AG04450 (cell line): ENCODE results near the gene TPMT. TPM values are rescaled to one million over a fixed set of nuclear protein-coding genes. Genes with fewer than 3 reads are reported as not detected.

ENCODE experiments used
- CTCF ChIA-PET: fragments of 300-600, 350-600 bp; formaldehyde crosslinking; extraction: SDS; loops from one replicate; lab custom pipeline; 2022; ENCODE audit warnings: antibody characterized with exemption, inconsistent platforms; lab: Charles Lee
- POLR2A ChIA-PET: fragments of 350-600 bp; formaldehyde crosslinking; extraction: SDS; loops from one replicate; lab custom pipeline; 2021; ENCODE audit warnings: antibody characterized with exemption, inconsistent platforms; lab: Yijun Ruan, JAX
- DNase-seq: peaks from one replicate; pipeline ENCODE4 v3.0.0-alpha.2; 2011; ENCODE audit warnings: low read depth, low spot score
- H3K27ac ChIP-seq: one replicate; pipeline ENCODE4 v1.5.1; 2012; ENCODE audit warnings: low read depth, low read length, control low read depth
- H3K27me3 ChIP-seq: one replicate; pipeline ENCODE4 v1.6.0; 2012; ENCODE audit warnings: low read length; ENCODE audit not compliant: control insufficient read depth, insufficient read depth
- H3K4me3 ChIP-seq: 2 replicates; pipeline ENCODE4 v1.5.1; 2011; ENCODE audit warnings: mild to moderate bottlenecking, low read depth, low read length, control low read depth
- H3K9me3 ChIP-seq: 2 replicates; pipeline ENCODE4 v1.5.1; 2012; ENCODE audit warnings: low read length; ENCODE audit not compliant: control insufficient read depth, insufficient read depth
- CTCF ChIP-seq: IDR thresholded peaks from 2 replicates; pipeline ENCODE4 v1.5.1; 2011; ENCODE audit warnings: low read depth, low read length, control low read depth, inconsistent platforms
- polyA plus RNA-seq: library from polyadenylated mRNA; depleted of rRNA; stranded (reverse); fragments of >200 nt; gene quantifications from 2 replicates; pipeline ENCODE4 v1.2.3, GENCODE V29; 2011

Gene TPMT
- polyA plus RNA-seq, 1 experiment = 25.8 TPM

DNA sequence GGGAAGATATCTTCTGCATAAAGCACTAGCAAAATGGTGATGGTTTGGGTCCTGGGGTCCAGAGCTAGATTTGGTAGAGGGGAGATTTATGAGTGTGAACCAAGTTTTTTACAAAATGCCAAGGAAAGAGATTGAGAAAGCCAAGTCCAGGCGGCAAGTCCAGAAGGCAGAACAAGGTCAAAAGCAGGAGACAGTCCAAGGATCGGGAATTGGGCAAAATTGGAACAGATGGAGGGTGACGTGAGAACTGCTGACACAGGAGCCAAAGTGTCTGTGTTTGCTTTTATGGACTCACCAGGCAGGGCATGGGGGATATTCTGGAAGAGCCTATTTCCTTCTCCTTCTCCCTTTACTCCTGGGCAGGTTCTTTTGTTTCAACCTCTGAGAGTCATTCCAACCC is 36.5 kb downstream of the TPMT start:
- CTCF ChIA-PET = no interaction called here
- Histone ChIP-seq H3K9me3 (peaks cover 7% of the 10 kb centered on the region), H3K27me3 (no peaks in the 10 kb centered on the region), H3K4me3 (no peak overlapping the region), H3K27ac (no peak overlapping the region)
- POLR2A ChIA-PET = no interaction called here
- TF ChIP-seq CTCF = no peak
- DNase-seq = no peak

DNA sequence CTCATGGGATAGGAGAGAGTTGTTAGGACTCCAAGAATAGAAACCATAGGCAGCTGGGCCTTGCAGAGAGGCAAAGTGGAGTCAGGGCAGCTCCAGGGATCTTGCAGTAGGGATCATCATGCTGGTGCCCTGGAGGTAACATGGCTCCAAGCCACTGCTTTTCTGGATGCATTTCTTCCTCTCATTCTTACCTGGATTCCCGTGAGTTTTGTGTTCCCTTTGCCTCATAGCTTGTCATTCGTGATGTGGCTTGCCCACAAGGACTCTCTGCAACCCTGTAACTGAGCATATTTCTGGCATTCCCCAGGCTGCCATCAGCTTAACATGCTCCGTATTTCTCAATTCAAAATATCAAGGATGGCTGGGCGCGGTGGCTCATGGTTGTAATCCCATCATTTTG is 37.7 kb downstream of the TPMT start:
- POLR2A ChIA-PET = no interaction called here
- Histone ChIP-seq H3K27ac (no peak overlapping the region), H3K9me3 (peaks cover 7% of the 10 kb centered on the region), H3K27me3 (no peaks in the 10 kb centered on the region), H3K4me3 (no peak overlapping the region)
- DNase-seq = no peak
- no peak for TF ChIP-seq CTCF
- CTCF ChIA-PET = no interaction called here

DNA sequence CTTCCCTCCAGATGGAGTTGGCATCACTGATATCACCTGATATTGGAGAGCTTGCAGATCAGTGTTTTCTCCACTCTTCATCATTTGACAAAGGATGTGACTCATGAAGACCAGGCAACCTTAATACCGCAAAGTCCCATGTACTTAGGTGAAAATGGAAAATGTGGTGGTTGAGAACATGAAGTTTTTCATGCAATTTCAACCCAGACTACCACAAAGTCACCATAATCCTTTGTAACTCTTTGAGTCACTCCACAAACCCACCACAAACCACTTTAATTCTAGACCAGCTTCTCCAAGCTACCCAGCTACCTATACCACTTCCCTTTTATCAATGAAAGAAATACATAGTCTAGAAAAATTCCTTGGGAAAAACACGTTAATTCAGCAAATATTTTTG is 39.5 kb downstream of the TPMT start:
- H3K27me3 ChIP-seq = no peaks in the 10 kb centered on the region
- POLR2A ChIA-PET = no interaction called here
- no peak for TF ChIP-seq CTCF
- H3K27ac ChIP-seq = no peak overlapping the region
- CTCF ChIA-PET = interaction anchor here (0.6 kb wide), 1 partner anchor 37 kb away, joined by 5 read pairs; no protein-coding TSS in a partner anchor
- H3K9me3 ChIP-seq = no peaks in the 10 kb centered on the region
- H3K4me3 ChIP-seq = no peak overlapping the region
- DNase-seq = no peak

- H3K9me3 ChIP-seq = peaks cover 3% of the 10 kb centered on the region; the same call in 1 of the 2 replicates
- CTCF ChIA-PET = interaction anchor here (1.4 kb wide), 1 partner anchor 12 kb away, joined by 5 read pairs; no protein-coding TSS in a partner anchor
- POLR2A ChIA-PET = no interaction called here
- H3K4me3 ChIP-seq = no peak overlapping the region
- H3K27me3 ChIP-seq = no peaks in the 10 kb centered on the region
- H3K27ac ChIP-seq = no peak overlapping the region
- no peak for TF ChIP-seq CTCF
- no peak for DNase-seq
Measured at GRCh38 chr6:18110162-18110561, 44.7 kb downstream of the TPMT start.

DNA sequence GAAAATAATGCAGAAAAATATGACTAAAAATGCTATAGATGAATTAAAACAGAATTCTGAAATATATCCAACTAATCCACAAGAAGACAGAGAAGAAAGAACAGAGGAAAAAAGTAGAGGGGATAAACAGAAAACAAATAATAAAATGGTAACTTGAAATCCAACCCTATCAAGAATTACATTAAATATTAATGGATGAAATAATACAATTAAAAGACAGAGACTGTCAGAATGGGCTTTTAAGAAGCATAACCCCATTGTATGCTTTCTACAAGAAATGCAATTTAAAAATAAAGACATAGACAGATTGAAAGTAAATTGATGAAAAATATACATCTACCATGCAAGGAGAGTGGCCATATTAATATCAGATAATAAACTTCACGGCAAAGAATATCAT is 47.8 kb downstream of the TPMT start:
- ChIA-PET POLR2A (no interaction called here), CTCF (interaction anchor here (1.1 kb wide), 1 partner anchor 15 kb away, joined by 5 read pairs; no protein-coding TSS in a partner anchor)
- Histone ChIP-seq H3K9me3 (peaks cover 3% of the 10 kb centered on the region; the same call in 1 of the 2 replicates), H3K27ac (no peak overlapping the region), H3K4me3 (no peak overlapping the region), H3K27me3 (no peaks in the 10 kb centered on the region)
- no peak for TF ChIP-seq CTCF
- no peak for DNase-seq
